Skeletal muscle tissue (tissue), 4 donors: ENCODE data around the gene CREBRF. TPM values are rescaled to one million over a fixed set of nuclear protein-coding genes. Genes with fewer than 3 reads are reported as not detected.

Source experiments
- H3K27ac ChIP-seq: one replicate; pipeline ENCODE4 v1.7.0; 2013; ENCODE audit warnings: mild to moderate bottlenecking, low read depth, low read length, inconsistent platforms
- H3K27me3 ChIP-seq, 3 donors: one replicate each; pipeline ENCODE4 v1.7.0; 2013; ENCODE audit warnings: low read length in 3 of 3; ENCODE audit not compliant: control insufficient read depth in 3 of 3, insufficient read depth in 3 of 3
- H3K36me3 ChIP-seq, 3 donors: one replicate each; pipeline ENCODE4 v1.7.0; 2013; ENCODE audit warnings: low read length in 3 of 3; ENCODE audit not compliant: control insufficient read depth in 3 of 3, insufficient read depth in 3 of 3
- H3K4me1 ChIP-seq, 3 donors: one replicate each; pipeline ENCODE4 v1.7.0; 2013; ENCODE audit warnings: low read length in 3 of 3, mild to moderate bottlenecking in 3 of 3; ENCODE audit not compliant: control insufficient read depth in 3 of 3, insufficient read depth in 3 of 3
- H3K4me3 ChIP-seq, 3 donors: one replicate each; pipeline ENCODE4 v1.7.0; 2013; ENCODE audit warnings: low read length in 3 of 3
- H3K9ac ChIP-seq, 3 donors: one replicate each; pipeline ENCODE4 v1.7.0; 2013; ENCODE audit warnings: low read length in 3 of 3, mild to moderate bottlenecking in 3 of 3, moderate library complexity in 2 of 3, low read depth in 1 of 3
- H3K9me3 ChIP-seq, 3 donors: one replicate each; pipeline ENCODE4 v1.7.0; 2013; ENCODE audit warnings: low read length in 3 of 3; ENCODE audit not compliant: control insufficient read depth in 3 of 3
- total RNA-seq: library from RNA; depleted of rRNA; stranded (reverse); fragments of >200 nt; gene quantifications from one replicate; pipeline ENCODE4 v1.2.3, GENCODE V29; 2014
- donor health status: Osteomylitis.

The CREBRF gene
- 12.0 TPM for total RNA-seq

DNA sequence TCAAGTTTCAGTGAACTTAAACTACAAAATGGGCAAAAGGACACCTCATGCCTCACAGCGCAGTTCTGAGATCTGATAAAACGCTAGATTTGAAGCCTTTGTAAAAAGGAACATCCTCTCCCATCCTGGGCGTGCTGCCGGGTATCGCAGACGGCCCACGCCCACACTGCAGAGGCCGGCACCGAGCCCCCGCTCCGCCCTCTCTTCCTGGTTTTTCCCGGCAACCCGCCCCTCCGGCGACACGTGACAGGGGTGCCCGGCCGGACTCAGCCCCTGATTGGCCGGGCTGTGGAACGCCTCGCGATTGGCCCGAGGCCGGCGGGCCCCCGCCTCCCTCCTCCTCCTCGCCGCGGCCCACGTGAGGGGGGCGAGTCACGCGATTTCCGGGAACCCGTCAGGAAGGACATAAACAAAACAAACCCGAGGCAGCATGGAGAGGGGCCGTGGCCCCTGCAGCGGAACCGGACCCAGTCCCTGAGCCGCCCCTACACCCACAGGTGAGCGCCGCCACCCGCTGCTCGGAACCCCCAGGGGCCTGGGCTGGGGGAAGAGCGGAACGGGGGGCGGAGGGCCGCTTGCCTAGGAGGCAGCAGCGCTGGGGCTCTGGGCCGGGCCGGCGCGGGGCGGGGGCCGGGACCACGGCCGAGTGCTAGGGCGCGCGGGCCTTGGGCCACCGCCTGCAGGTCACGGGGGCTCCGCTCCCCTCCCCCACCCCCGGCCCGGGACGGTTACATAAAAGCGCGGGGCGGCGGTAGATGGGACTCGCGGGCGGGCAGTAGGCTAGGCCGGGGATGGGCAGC lies at the start of gene CREBRF:
Gene CREBRF (plus strand): TSS at position 370 of the 800 bp plus-strand sequence. CDS start 24,424 bp downstream, outside the sequence.
- Histone ChIP-seq H3K36me3 (no peaks in the 10 kb centered on the region), H3K4me1 (peaks cover 11 to 17% (median 13%) of the 10 kb centered on the region in 3 donors), H3K9me3 (no peaks in the 10 kb centered on the region), H3K27me3 (no peaks in the 10 kb centered on the region), H3K9ac (peak within 1 kb of the TSS; percentile 76 to 90 (median 89)), H3K4me3 (peak within 1 kb of the TSS; percentile 89 to 98 (median 93)), H3K27ac (peak within 1 kb of the TSS; percentile 99)

DNA sequence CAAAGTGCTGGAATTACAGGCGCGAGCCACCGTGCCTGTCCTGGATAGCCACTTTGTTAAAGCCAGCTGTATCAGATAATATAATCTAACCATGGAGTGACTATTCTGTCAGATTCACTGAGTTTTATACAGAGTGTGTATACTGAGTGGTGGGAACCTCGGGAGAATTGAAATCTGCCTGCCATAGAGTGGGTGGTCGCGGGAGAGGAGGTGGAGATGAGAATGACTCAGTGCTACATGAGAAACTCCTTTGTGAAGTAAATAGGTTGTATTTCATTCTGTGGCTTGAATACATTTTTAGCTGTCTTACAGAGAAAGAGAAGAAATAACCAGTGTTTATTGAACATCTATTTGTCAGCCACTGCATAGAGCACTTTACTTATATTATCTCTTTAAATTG lies 46.1 kb upstream of the CREBRF start:
- no peaks in the 10 kb centered on the region for H3K27me3 ChIP-seq
- peaks cover 13 to 18% (median 16%) of the 10 kb centered on the region in 3 donors for H3K4me1 ChIP-seq
- no peak overlapping the region for H3K9ac ChIP-seq
- H3K27ac ChIP-seq = no peak overlapping the region
- no peaks in the 10 kb centered on the region for H3K9me3 ChIP-seq
- no peak overlapping the region for H3K4me3 ChIP-seq
- H3K36me3 ChIP-seq = no peaks in the 10 kb centered on the region

GRCh38 chr5:173010547-173011464 lies 45.3 kb upstream of the CREBRF start:
- Histone ChIP-seq H3K27ac (no peak overlapping the region), H3K4me1 (peaks cover 13 to 25% (median 17%) of the 10 kb centered on the region in 3 donors), H3K36me3 (no peaks in the 10 kb centered on the region), H3K4me3 (no peak overlapping the region), H3K9me3 (no peaks in the 10 kb centered on the region), H3K9ac (no peak overlapping the region), H3K27me3 (no peaks in the 10 kb centered on the region)

DNA sequence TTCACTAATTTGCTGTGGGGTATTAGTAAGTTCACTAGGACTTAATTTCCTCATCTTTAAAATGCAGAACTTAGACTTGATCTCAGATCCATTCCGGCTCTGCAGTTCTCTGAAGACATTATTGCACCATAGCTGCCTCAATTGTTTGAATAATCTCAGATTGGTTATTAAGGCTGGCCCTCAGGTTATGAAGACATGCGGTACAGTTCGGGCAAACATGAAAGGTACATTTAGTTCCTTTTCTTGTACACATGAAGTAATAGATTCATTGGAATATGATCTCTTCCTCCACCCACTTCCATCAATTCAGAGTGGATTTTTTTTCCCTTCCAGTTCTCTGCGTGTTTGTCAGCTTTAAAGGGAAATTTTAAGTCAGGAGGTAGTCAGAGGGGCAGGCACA lies 44.6 kb upstream of the CREBRF start:
- H3K27ac ChIP-seq = no peak overlapping the region
- H3K9me3 ChIP-seq = no peaks in the 10 kb centered on the region

DNA sequence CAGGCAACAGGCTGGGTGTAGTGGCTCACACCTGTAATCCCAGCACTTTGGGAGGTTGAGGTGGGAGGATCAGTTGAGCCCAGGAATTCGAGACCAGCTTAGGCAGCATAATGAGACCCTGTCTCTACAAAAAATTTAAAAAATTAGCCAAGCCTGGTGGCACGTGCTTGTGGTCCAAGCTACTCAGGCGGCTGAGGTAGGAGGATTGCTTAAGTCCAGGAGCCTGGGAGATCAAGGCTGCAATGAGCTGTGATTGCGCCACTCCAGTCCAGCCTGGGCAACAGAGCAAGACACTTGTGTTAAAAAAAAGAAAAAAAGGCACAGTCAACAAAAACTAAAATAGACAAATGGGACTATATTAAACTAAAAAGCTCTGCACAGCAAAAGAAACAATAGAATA lies 43.3 kb upstream of the CREBRF start:
- no peaks in the 10 kb centered on the region for H3K9me3 ChIP-seq
- H3K36me3 ChIP-seq = no peaks in the 10 kb centered on the region
- H3K27me3 ChIP-seq = no peaks in the 10 kb centered on the region
- H3K4me1 ChIP-seq = peaks cover 22 to 28% (median 26%) of the 10 kb centered on the region in 3 donors
- no peak overlapping the region for H3K9ac ChIP-seq
- no peak overlapping the region for H3K4me3 ChIP-seq
- peak overlapping the region; percentile 25 for H3K27ac ChIP-seq

More for the DNA sequence above, 44.6 kb upstream of the CREBRF start:
- Histone ChIP-seq H3K4me1 (peaks cover 20 to 29% (median 21%) of the 10 kb centered on the region in 3 donors), H3K27me3 (no peaks in the 10 kb centered on the region), H3K4me3 (no peak overlapping the region), H3K36me3 (no peaks in the 10 kb centered on the region), H3K9ac (no peak overlapping the region)

DNA sequence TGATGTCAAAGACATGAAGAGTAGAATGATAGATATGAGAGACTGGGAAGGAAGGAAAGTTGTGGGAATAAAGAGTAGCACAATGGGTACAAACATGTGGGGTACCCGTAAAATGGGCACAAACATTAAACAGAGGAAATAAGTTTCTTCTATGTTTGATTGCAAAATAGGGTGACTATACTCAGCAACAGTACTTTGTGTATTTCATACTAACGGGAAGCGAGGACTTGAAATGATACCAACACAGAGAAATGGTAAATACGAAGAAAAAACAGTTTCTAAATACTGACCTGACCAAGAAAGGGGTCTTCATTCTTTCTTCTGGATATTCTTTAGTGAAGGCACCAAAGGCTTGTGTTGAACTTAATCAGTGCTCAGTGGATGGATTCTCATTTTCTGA lies 41.5 kb upstream of the CREBRF start:
- Histone ChIP-seq H3K27ac (peak overlapping the region; percentile 6), H3K9me3 (no peaks in the 10 kb centered on the region), H3K4me3 (no peak overlapping the region), H3K27me3 (no peaks in the 10 kb centered on the region), H3K9ac (no peak overlapping the region), H3K4me1 (peaks cover 21 to 28% (median 26%) of the 10 kb centered on the region in 3 donors), H3K36me3 (no peaks in the 10 kb centered on the region)

DNA sequence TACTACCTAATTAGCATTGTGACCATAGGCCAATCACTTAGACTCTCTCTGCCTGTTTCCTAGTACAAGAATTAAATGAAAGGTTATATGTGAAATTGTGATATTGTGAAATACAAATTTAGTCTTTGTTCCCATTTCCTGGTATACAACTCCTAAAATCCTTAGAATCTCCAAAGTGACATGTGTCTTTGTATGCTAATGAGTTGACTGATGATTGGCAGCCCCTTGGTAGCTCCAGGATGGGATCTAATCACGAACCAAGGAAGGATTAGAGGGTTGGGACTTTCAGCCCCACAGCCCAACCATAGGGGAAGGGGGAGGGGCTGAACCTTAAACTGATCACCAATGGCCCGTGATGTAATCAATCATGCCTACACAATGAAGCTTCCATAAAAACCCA lies 41.0 kb upstream of the CREBRF start:
- H3K4me3 ChIP-seq = no peak overlapping the region
- H3K36me3 ChIP-seq = no peaks in the 10 kb centered on the region
- no peaks in the 10 kb centered on the region for H3K27me3 ChIP-seq
- H3K4me1 ChIP-seq = peaks cover 18 to 32% (median 26%) of the 10 kb centered on the region in 3 donors
- H3K9me3 ChIP-seq = no peaks in the 10 kb centered on the region
- H3K27ac ChIP-seq = peak overlapping the region; percentile 6
- no peak overlapping the region for H3K9ac ChIP-seq

GRCh38 chr5:173015598-173016455 lies 40.3 kb upstream of the CREBRF start:
- peaks cover 0 to 3% (median 0%) of the 10 kb centered on the region in 3 donors for H3K36me3 ChIP-seq
- peaks cover 16 to 33% (median 23%) of the 10 kb centered on the region in 3 donors for H3K4me1 ChIP-seq
- H3K4me3 ChIP-seq = peak overlapping the region in 1 of 3 donors; percentile 17
- H3K27ac ChIP-seq = peak overlapping the region; percentile 75
- H3K27me3 ChIP-seq = no peaks in the 10 kb centered on the region
- H3K9ac ChIP-seq = peak overlapping the region in 1 of 3 donors; percentile 52
- no peaks in the 10 kb centered on the region for H3K9me3 ChIP-seq

GRCh38 chr5:173016598-173017046 lies 39.5 kb upstream of the CREBRF start:
- Histone ChIP-seq H3K9ac (peak overlapping the region in 1 of 3 donors; percentile 52), H3K36me3 (peaks cover 0 to 3% (median 2%) of the 10 kb centered on the region in 3 donors), H3K27ac (peak overlapping the region; percentile 75), H3K9me3 (no peaks in the 10 kb centered on the region), H3K27me3 (no peaks in the 10 kb centered on the region), H3K4me3 (no peak overlapping the region), H3K4me1 (peaks cover 14 to 28% (median 15%) of the 10 kb centered on the region in 3 donors)
